AG04449 (cell line): Measurements from ENCODE around the gene FAM204A.

Experiments used
- CTCF ChIA-PET: fragments of 350-600 bp; formaldehyde crosslinking; extraction: SDS; loops from one replicate; lab custom pipeline; 2021; ENCODE audit warnings: antibody characterized with exemption; lab: Yijun Ruan, JAX
- POLR2A ChIA-PET: fragments of 400-600, 350-600 bp; formaldehyde crosslinking; extraction: SDS; loops from one replicate; lab custom pipeline; 2020; ENCODE audit warnings: antibody characterized with exemption, inconsistent platforms; lab: Yijun Ruan, JAX
- DNase-seq: peaks from one replicate; pipeline ENCODE4 v3.0.0-alpha.2; 2010; ENCODE audit warnings: low read depth, low spot score
- H3K4me3 ChIP-seq: 2 replicates; pipeline ENCODE4 v1.5.1; 2011; ENCODE audit warnings: low read depth, mild to moderate bottlenecking, control low read depth, low read length
- CTCF ChIP-seq: IDR thresholded peaks from one replicate; pipeline ENCODE4 v1.5.1; 2011; ENCODE audit warnings: mild to moderate bottlenecking, moderate library complexity, low read length, control low read depth, inconsistent platforms; ENCODE audit not compliant: insufficient read depth; ENCODE audit errors: missing control alignments

FAM204A gene

GRCh38 chr10:118337356-118337755, 4.8 kb downstream of the FAM204A start:
- no peak overlapping the region for H3K4me3 ChIP-seq
- POLR2A ChIA-PET = no interaction called here

GRCh38 chr10:118333871-118334270, 8.3 kb downstream of the FAM204A start:
- DNase-seq = no peak
- ChIA-PET POLR2A (no interaction called here), CTCF (interaction anchor here (2.3 kb wide), 1 partner anchor 126 kb away, joined by 5 read pairs; no protein-coding TSS in a partner anchor)
- no peak overlapping the region for H3K4me3 ChIP-seq
- no peak for TF ChIP-seq CTCF

More at GRCh38 chr10:118337356-118337755, 4.8 kb downstream of the FAM204A start:
- no peak for DNase-seq
- TF ChIP-seq CTCF = no peak
- CTCF ChIA-PET = interaction anchor here (1.4 kb wide), 1 partner anchor 841 kb away, joined by 3 read pairs; no protein-coding TSS in a partner anchor

- H3K4me3 ChIP-seq = no peak overlapping the region
- CTCF ChIA-PET = interaction anchor here (2.3 kb wide), 1 partner anchor 127 kb away, joined by 5 read pairs; no protein-coding TSS in a partner anchor
- POLR2A ChIA-PET = no interaction called here
- no peak for TF ChIP-seq CTCF
- no peak for DNase-seq
These were observed 9.0 kb downstream of the FAM204A start for GRCh38 chr10:118332948-118333710.

- no peak for TF ChIP-seq CTCF
- CTCF ChIA-PET = interaction anchor here (0.7 to 2.3 kb wide), 2 partner anchors 92 to 128 kb away, joined by 4 to 5 read pairs; no protein-coding TSS in a partner anchor
These were observed 9.9 kb downstream of the FAM204A start for GRCh38 chr10:118332236-118332635.

GRCh38 chr10:118330295-118331076, 11.6 kb downstream of the FAM204A start:
- ChIA-PET CTCF (interaction anchor here (1.3 kb wide), 1 partner anchor 129 kb away, joined by 3 read pairs; no protein-coding TSS in a partner anchor), POLR2A (no interaction called here)
- no peak for DNase-seq
- no peak for TF ChIP-seq CTCF
- H3K4me3 ChIP-seq = no peak overlapping the region

More at GRCh38 chr10:118332236-118332635, 9.9 kb downstream of the FAM204A start:
- DNase-seq = no peak
- POLR2A ChIA-PET = no interaction called here
- H3K4me3 ChIP-seq = no peak overlapping the region

- ChIA-PET CTCF (no interaction called here), POLR2A (no interaction called here)
- no peak overlapping the region for H3K4me3 ChIP-seq
- TF ChIP-seq CTCF = no peak
- no peak for DNase-seq
These were observed 18.0 kb downstream of the FAM204A start for GRCh38 chr10:118324140-118324539.
